Measurements from ENCODE around the gene SLC2A5. TPM values are rescaled to one million over a fixed set of nuclear protein-coding genes. Genes with fewer than 3 reads are reported as not detected.

SLC2A5 gene
- total RNA-seq, 1 donor from 2014 or later = 8.1 TPM

- no peaks in the 10 kb centered on the region for H3K9me3 ChIP-seq
- H3K4me3 ChIP-seq = no peak overlapping the region
- intact Hi-C loops (cut with DNase I) = no loop called here
- peaks cover 35% of the 10 kb centered on the region for H3K4me1 ChIP-seq
- no peak for DNase-seq (ENCODE audit: extremely low spot score in 2 of 2)
- no peaks in the 10 kb centered on the region for H3K36me3 ChIP-seq
- peak overlapping the region; percentile 53 for H3K27ac ChIP-seq
- TF ChIP-seq POLR2AphosphoS5 (IDR thresholded peaks at IDR 0.05; ENCODE audit: insufficient read depth in 1 of 2, low read depth in 1 of 2) (peak in 1 of 2 donors; percentile 17), POLR2A (IDR thresholded peaks at IDR 0.05) (no peak), CTCF (IDR thresholded peaks at IDR 0.05) (no peak)
- no peaks in the 10 kb centered on the region for H3K27me3 ChIP-seq
Measured at GRCh38 chr1:9078752-9079500, 9.5 kb upstream of the SLC2A5 start.

GRCh38 chr1:9078015-9078751 is 8.7 kb upstream of the SLC2A5 start:
- TF ChIP-seq POLR2AphosphoS5 (IDR thresholded peaks at IDR 0.05; ENCODE audit: insufficient read depth in 1 of 2, low read depth in 1 of 2) (no peak), POLR2A (IDR thresholded peaks at IDR 0.05) (no peak), CTCF (IDR thresholded peaks at IDR 0.05) (no peak)
- DNase-seq (ENCODE audit: extremely low spot score in 2 of 2) = no peak
- no peaks in the 10 kb centered on the region for H3K27me3 ChIP-seq
- no peak overlapping the region for H3K4me3 ChIP-seq
- H3K4me1 ChIP-seq = peaks cover 34% of the 10 kb centered on the region
- peak overlapping the region; percentile 53 for H3K27ac ChIP-seq
- no peaks in the 10 kb centered on the region for H3K9me3 ChIP-seq
- H3K36me3 ChIP-seq = no peaks in the 10 kb centered on the region
- intact Hi-C loops (cut with DNase I) = no loop called here

- Histone ChIP-seq H3K4me3 (no peak overlapping the region), H3K36me3 (no peaks in the 10 kb centered on the region), H3K4me1 (peaks cover 26% of the 10 kb centered on the region), H3K9me3 (no peaks in the 10 kb centered on the region), H3K27me3 (no peaks in the 10 kb centered on the region), H3K27ac (peak overlapping the region; percentile 66)
- no peak for DNase-seq (ENCODE audit: extremely low spot score in 2 of 2)
- intact Hi-C loops (cut with DNase I) = no loop called here
- TF ChIP-seq POLR2AphosphoS5 (IDR thresholded peaks at IDR 0.05; ENCODE audit: insufficient read depth in 1 of 2, low read depth in 1 of 2) (peak in 1 of 2 donors; percentile 54), POLR2A (IDR thresholded peaks at IDR 0.05) (no peak), CTCF (IDR thresholded peaks at IDR 0.05) (no peak)
Measured at GRCh38 chr1:9075022-9075421, 5.6 kb upstream of the SLC2A5 start.

- intact Hi-C loops (cut with DNase I) = no loop called here
- Histone ChIP-seq H3K27me3 (no peaks in the 10 kb centered on the region), H3K4me3 (no peak overlapping the region), H3K9me3 (no peaks in the 10 kb centered on the region), H3K27ac (no peak overlapping the region), H3K4me1 (peaks cover 33% of the 10 kb centered on the region), H3K36me3 (no peaks in the 10 kb centered on the region)
- no peak for DNase-seq (ENCODE audit: extremely low spot score in 2 of 2)
- TF ChIP-seq POLR2AphosphoS5 (IDR thresholded peaks at IDR 0.05; ENCODE audit: insufficient read depth in 1 of 2, low read depth in 1 of 2) = no peak
- TF ChIP-seq POLR2A (IDR thresholded peaks at IDR 0.05) = no peak
- TF ChIP-seq CTCF (IDR thresholded peaks at IDR 0.05) = no peak
Measured at GRCh38 chr1:9073143-9073542, 3.7 kb upstream of the SLC2A5 start.
